ENCODE measurements around the gene EYS.
"Not testable (repeated sequence)": the region's sequence is repeated elsewhere in the genome, so short reads cannot be mapped to it uniquely, and the experiment has no call there.

Gene EYS

DNA sequence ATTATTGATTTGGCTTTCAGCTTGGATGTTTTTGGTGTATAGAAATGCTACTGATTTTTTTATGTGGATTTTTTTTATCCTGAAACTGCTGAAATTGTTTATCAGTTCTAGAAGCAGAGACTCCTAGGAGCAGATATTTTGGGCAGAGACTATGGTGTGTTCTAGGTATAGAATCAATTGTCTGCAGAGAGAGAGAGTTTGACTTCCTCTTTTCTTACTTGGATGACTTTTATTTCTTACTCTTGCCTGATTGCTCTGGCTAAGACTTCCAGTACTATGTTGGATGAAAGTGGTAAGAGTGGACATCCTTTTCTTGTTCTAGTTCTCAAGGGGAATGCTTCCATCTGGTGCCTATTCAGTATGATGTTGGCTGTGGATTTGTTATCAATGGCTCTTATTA lies 1700.8 kb downstream of the EYS start:
- DNase-seq = no peak

GRCh38 chr6:64000818-64001491 lies 1706.1 kb downstream of the EYS start:
- DNase-seq = no peak

GRCh38 chr6:63999613-64000012 lies 1707.4 kb downstream of the EYS start:
- DNase-seq = no peak

- DNase-seq = no peak
Observed at GRCh38 chr6:63998991-63999390, 1708.0 kb downstream of the EYS start.

DNA sequence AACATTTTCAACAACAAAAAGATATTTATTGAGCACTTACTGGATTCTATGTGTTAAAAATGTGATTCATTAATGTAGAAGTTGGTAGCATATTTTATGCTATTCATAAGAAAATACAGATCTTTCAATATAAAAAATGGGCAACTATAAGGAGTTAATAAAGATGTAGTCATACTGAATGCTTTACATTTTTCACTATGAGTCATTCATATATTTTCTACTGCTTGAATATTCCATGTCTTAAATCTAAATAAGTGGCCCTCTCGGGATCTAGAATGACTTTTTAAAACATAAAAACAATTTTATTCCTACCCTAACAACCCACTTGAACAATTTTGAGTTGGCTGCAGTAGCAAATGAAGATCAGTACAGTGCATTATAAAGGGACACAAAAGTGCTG lies 1709.3 kb downstream of the EYS start:
- DNase-seq = no peak

DNA sequence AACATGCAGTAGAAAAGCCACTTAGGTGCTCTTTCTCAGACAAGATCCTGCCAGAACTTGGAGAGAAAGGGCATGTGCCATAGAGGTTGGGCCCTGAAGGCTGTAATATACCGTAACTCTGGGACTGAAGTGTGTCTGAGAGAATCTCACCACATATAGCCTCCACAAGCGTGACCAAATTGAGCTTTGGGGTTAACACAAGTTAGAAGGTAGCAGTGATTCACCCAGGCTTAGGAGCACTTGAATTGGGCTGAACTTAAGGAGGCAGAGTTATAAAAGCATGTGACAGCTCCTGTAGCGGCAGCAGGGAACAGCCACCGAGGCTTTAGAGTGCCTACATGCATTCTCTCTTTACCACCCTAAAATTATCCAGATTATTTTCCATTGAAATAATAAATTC lies 1709.8 kb downstream of the EYS start:
- no peak for DNase-seq

GRCh38 chr6:63985223-63985622 lies 1721.8 kb downstream of the EYS start:
- DNase-seq = no peak

- no peak for DNase-seq
Observed at GRCh38 chr6:63975699-63976098, 1731.3 kb downstream of the EYS start.

DNA sequence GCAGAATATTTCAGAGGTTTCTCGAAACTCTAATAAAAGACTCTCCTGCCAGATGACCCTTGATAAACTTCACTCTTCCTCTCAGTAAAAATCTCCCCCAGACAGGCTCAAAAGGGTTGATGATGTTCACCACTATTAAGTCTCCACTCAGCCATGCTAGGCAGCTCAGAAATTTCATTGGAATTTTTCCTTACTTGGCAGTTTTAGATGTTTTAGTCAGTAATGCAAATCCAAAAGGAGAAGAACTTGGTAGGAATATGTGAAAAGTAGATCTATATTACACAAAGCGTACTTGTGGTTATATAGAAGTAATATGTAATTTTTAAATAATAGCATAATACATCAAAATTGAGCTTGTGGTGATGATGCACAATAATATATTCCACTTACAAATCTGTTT lies 1738.4 kb downstream of the EYS start:
- no peak for DNase-seq

DNA sequence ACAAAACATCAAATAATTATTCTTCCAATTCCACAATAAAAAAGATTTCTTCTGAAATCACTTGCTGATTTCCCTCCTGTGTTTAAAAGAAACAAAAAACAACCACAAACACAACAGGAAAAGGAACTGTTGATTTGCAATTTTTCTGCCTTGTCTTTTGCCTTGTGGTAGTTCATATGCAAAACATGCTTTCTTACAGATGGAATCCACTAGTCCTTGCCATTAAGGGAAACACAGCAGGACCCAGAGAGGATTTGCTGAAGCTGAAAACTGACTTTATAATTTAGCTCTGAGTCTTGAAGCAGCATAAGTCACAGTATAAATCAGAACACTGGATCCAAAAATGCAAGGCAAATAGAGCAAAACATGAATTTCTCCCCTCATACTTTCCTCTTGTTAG lies 1742.7 kb downstream of the EYS start:
- DNase-seq = no peak

GRCh38 chr6:63963769-63964315 lies 1743.2 kb downstream of the EYS start:
- DNase-seq = no peak

DNA sequence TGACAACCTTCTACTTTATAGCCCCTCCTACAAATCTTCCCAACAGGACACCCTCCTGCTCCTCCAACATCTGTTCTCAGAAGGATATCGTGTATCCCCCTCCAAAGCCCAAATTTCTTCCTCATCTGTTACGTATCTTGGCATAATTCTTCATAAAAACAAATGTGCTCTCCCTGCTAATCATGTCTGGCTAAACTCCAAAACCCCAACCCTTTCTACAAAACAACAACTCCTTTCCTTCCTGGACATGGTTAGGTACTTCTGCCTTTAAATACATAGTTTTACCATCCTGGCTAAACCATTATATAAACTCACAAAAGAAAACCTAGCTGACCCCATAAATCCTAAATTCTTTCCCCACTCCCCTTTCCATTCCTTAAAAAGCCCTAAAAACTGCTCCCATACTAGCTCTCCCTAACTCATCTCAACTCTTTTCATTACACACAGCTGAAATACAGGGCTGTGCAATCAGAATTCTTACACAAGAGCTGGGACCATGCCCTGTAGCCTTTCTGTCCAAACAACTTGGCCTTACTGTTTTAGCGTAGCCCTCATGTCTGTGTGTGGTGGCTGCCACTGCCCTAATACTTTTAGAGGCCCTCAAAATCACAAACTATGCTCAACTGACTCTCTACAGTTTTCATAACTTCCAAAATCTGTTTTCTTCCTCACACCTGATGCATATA lies 1753.5 kb downstream of the EYS start:
- not testable (repeated sequence) for DNase-seq

GRCh38 chr6:63947792-63948529 lies 1759.1 kb downstream of the EYS start:
- DNase-seq = no peak

DNA sequence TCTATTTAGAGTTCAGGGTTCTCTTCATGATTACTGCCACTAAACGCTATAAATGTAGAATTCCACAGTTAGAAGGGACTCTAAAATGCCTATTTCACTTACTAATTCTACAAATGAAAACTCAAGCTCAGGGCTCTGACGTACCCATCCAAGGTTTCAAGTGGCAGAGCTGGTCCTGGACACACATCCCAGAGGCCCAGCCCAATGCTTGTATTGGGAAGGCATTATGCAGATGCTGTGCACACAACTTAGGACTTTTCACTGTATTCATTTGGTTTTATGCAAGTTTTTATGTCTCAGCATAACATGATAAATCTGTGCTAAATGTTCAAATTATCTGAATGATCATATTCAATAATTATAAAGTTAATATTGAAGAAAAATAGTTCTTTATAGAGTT lies 1761.0 kb downstream of the EYS start:
- no peak for DNase-seq

GRCh38 chr6:63943826-63944225 lies 1763.2 kb downstream of the EYS start:
- DNase-seq = no peak

DNA sequence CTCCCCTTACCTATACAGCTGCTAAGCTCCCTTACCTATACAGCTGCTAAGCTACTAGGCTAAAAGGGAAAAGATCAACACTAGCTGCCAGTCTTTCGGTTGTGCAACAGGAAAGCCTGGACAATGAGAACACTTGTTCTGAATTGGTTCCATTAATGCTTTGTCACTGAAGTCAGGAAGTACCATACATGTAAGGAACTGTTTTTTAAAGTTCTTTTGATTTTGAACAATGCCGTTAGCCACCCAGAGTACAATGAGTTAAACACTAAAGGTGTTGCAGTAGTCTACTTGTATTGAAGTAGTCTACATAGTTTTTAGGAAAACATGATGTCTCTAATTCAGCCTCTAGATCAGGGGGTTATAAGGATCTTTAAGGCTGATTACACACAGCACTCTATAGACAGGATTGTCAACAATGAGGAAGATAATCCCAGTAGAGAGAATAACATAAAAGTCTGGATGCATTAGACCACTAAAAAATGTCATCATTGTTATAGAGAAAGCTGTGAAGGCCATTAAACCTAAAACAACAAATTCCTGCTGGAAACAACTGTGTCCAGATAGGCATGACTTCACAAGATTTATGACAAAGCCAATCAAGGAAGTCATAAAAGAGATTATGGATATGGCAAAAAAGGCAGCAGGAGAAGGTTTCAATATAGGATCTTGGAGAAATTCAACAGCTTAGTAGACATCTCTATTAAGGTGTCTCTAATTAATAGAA lies 1765.1 kb downstream of the EYS start:
- no peak for DNase-seq

GRCh38 chr6:63940056-63940455 lies 1767.0 kb downstream of the EYS start:
- DNase-seq = no peak

DNA sequence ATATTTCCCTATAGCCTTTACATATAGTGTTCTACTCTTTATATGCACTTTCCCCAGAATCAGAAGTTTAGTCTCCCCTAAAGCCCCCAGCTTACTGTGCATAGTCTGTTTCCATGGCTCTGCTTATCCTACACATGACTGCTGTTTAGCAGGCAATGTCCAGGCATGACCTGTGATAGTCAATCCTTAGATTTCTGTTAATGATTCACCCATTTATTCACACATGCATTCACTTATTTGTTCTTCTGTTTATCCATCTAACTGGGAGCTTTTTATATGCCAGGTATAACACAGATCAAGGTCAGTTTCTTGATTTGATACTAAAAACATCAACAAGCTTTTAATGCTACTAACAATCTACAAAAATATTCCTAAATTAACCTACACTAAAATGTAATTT lies 1770.6 kb downstream of the EYS start:
- no peak for DNase-seq

DNA sequence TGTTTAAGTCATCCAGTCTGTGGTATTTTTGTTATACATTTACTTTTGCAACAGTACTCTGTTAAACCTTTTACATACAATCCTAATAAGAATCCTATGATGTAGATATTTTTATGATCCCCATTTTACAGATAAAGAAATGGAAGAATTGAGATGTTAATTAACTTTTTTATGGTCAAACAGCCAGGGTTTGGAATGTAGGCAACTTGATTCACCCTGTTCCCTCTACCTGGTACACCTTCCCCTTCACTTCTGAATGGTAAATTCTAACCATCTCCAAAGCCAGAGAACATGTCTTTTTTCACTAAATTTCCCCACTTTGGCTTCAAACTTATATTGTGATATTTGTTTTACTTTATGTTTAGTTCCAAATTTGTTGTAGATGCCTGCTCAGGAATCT lies 1771.3 kb downstream of the EYS start:
- no peak for DNase-seq

GRCh38 chr6:63933948-63934347 lies 1773.1 kb downstream of the EYS start:
- DNase-seq = not testable (repeated sequence)

- DNase-seq = no peak
Observed at GRCh38 chr6:63930848-63931247, 1776.2 kb downstream of the EYS start.

GRCh38 chr6:63929111-63929510 lies 1777.9 kb downstream of the EYS start:
- DNase-seq = no peak

GRCh38 chr6:63928613-63929012 lies 1778.4 kb downstream of the EYS start:
- no peak for DNase-seq
